ENCODE results near the gene CNGB1. TPM values are rescaled to one million over a fixed set of nuclear protein-coding genes. Genes with fewer than 3 reads are reported as not detected.
"Not testable (repeated sequence)": the region's sequence is repeated elsewhere in the genome, so short reads cannot be mapped to it uniquely, and the experiment has no call there.

The CNGB1 gene
- total RNA-seq, 2 experiments from 2014 or later = not detected

DNA sequence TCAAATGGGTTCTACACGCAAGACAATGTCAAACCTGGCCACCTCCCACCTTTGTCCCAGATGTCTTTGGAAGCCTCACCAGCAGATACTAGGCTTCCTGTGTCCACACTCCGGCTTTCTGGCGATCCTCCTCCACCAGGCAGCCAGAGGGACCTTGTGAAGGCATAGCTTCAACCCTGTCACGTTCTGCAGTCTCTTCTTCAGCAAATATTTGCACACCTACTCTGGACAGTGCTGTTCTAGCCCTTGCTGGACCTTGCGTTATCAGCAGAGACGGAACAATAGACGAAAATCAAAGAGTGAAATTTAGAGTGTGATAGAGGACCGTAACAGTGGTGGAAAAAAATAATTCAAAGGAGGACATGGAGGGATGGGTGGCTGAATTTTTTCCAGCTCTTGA lies 130.1 kb downstream of the CNGB1 start:
- Mint-ChIP-seq H3K4me1 (ENCODE audit: low read depth) (no peaks in the 10 kb centered on the region), H3K36me3 (ENCODE audit: low read depth) (no peaks in the 10 kb centered on the region), H3K9me3 (no peaks in the 10 kb centered on the region), H3K27ac (no peak overlapping the region), H3K27me3 (no peaks in the 10 kb centered on the region), H3K4me3 (no peak overlapping the region)
- DNase-seq (no peak), ATAC-seq (ENCODE audit: poor library complexity) (no peak)
- H3K27ac ChIP-seq (ENCODE audit: low read depth in 1 of 2, low read length in 2 of 2) = no peak overlapping the region
- no peaks in the 10 kb centered on the region for H3K9me3 ChIP-seq (ENCODE audit: control insufficient read depth in 1 of 2, insufficient read depth in 1 of 2, low read length in 2 of 2)
- intact Hi-C loops (cut with DNase I, micrococcal nuclease) = no loop called here
- H3K4me1 ChIP-seq (ENCODE audit: insufficient read depth, low read length) = no peaks in the 10 kb centered on the region
- H3K4me3 ChIP-seq (ENCODE audit: low read length) = no peak overlapping the region
- TF ChIP-seq, protein P1, sequence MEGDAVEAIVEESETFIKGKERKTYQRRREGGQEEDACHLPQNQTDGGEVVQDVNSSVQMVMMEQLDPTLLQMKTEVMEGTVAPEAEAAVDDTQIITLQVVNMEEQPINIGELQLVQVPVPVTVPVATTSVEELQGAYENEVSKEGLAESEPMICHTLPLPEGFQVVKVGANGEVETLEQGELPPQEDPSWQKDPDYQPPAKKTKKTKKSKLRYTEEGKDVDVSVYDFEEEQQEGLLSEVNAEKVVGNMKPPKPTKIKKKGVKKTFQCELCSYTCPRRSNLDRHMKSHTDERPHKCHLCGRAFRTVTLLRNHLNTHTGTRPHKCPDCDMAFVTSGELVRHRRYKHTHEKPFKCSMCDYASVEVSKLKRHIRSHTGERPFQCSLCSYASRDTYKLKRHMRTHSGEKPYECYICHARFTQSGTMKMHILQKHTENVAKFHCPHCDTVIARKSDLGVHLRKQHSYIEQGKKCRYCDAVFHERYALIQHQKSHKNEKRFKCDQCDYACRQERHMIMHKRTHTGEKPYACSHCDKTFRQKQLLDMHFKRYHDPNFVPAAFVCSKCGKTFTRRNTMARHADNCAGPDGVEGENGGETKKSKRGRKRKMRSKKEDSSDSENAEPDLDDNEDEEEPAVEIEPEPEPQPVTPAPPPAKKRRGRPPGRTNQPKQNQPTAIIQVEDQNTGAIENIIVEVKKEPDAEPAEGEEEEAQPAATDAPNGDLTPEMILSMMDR (IDR thresholded peaks at IDR 0.05) = no peak
- POLR2A ChIA-PET = no interaction called here
- H3K27me3 ChIP-seq (ENCODE audit: control insufficient read depth in 1 of 2, insufficient read depth in 2 of 2, low read length in 2 of 2) = no peaks in the 10 kb centered on the region
- H3K36me3 ChIP-seq (ENCODE audit: insufficient read depth, low read length) = no peaks in the 10 kb centered on the region
- CTCF ChIA-PET = no interaction called here

GRCh38 chr16:57838161-57838560 lies 132.8 kb downstream of the CNGB1 start:
- Mint-ChIP-seq H3K9me3 (no peaks in the 10 kb centered on the region), H3K27ac (no peak overlapping the region), H3K27me3 (peaks cover 4% of the 10 kb centered on the region), H3K4me1 (ENCODE audit: low read depth) (no peaks in the 10 kb centered on the region), H3K36me3 (ENCODE audit: low read depth) (no peaks in the 10 kb centered on the region), H3K4me3 (no peak overlapping the region)
- Histone ChIP-seq H3K27me3 (ENCODE audit: control insufficient read depth in 1 of 2, insufficient read depth in 2 of 2, low read length in 2 of 2) (peaks cover 0 to 3% of the 10 kb centered on the region in 2 experiments), H3K4me1 (ENCODE audit: insufficient read depth, low read length) (no peaks in the 10 kb centered on the region), H3K4me3 (ENCODE audit: low read length) (no peak overlapping the region), H3K9me3 (ENCODE audit: control insufficient read depth in 1 of 2, insufficient read depth in 1 of 2, low read length in 2 of 2) (no peaks in the 10 kb centered on the region), H3K27ac (ENCODE audit: low read depth in 1 of 2, low read length in 2 of 2) (no peak overlapping the region), H3K36me3 (ENCODE audit: insufficient read depth, low read length) (no peaks in the 10 kb centered on the region)
- ATAC-seq (ENCODE audit: poor library complexity) = no peak
- TF ChIP-seq, protein P1 (IDR thresholded peaks at IDR 0.05) = no peak
- ChIA-PET POLR2A (no interaction called here), CTCF (no interaction called here)
- intact Hi-C loops (cut with DNase I, micrococcal nuclease) = no loop called here
- no peak for DNase-seq

- Mint-ChIP-seq H3K27me3 (peaks cover 4% of the 10 kb centered on the region), H3K27ac (no peak overlapping the region), H3K9me3 (no peaks in the 10 kb centered on the region), H3K4me3 (no peak overlapping the region), H3K4me1 (ENCODE audit: low read depth) (no peaks in the 10 kb centered on the region), H3K36me3 (ENCODE audit: low read depth) (no peaks in the 10 kb centered on the region)
- DNase-seq = no peak
- intact Hi-C loops (cut with DNase I, micrococcal nuclease) = no loop called here
- Histone ChIP-seq H3K27me3 (ENCODE audit: control insufficient read depth in 1 of 2, insufficient read depth in 2 of 2, low read length in 2 of 2) (peaks cover 0 to 3% of the 10 kb centered on the region in 2 experiments), H3K27ac (ENCODE audit: low read depth in 1 of 2, low read length in 2 of 2) (no peak overlapping the region), H3K36me3 (ENCODE audit: insufficient read depth, low read length) (no peaks in the 10 kb centered on the region), H3K9me3 (ENCODE audit: control insufficient read depth in 1 of 2, insufficient read depth in 1 of 2, low read length in 2 of 2) (no peaks in the 10 kb centered on the region), H3K4me1 (ENCODE audit: insufficient read depth, low read length) (no peaks in the 10 kb centered on the region), H3K4me3 (ENCODE audit: low read length) (no peak overlapping the region)
- POLR2A ChIA-PET = no interaction called here
- ATAC-seq (ENCODE audit: poor library complexity) = no peak
- CTCF ChIA-PET = no interaction called here
- TF ChIP-seq, protein P1 (IDR thresholded peaks at IDR 0.05) = no peak
Observed at GRCh38 chr16:57837305-57838125, 133.4 kb downstream of the CNGB1 start.

GRCh38 chr16:57835439-57835838 lies 135.5 kb downstream of the CNGB1 start:
- H3K9me3 Mint-ChIP-seq; H3K27me3 Mint-ChIP-seq; H3K27me3 ChIP-seq (ENCODE audit: control insufficient read depth in 1 of 2, insufficient read depth in 2 of 2, low read length in 2 of 2); H3K27ac ChIP-seq (ENCODE audit: low read depth in 1 of 2, low read length in 2 of 2); intact Hi-C loops (cut with DNase I, micrococcal nuclease); H3K4me3 Mint-ChIP-seq; CTCF ChIA-PET; H3K4me1 Mint-ChIP-seq (ENCODE audit: low read depth); H3K4me3 ChIP-seq (ENCODE audit: low read length); ATAC-seq (ENCODE audit: poor library complexity); POLR2A ChIA-PET; H3K27ac Mint-ChIP-seq; H3K36me3 ChIP-seq (ENCODE audit: insufficient read depth, low read length); H3K36me3 Mint-ChIP-seq (ENCODE audit: low read depth); H3K9me3 ChIP-seq (ENCODE audit: control insufficient read depth in 1 of 2, insufficient read depth in 1 of 2, low read length in 2 of 2); H3K4me1 ChIP-seq (ENCODE audit: insufficient read depth, low read length); DNase-seq: not testable (repeated sequence)
